HG02885 (cell line): Measurements from ENCODE around the gene MPP4.

Source experiments
- ATAC-seq: cut with Tn5 transposase; IDR thresholded peaks from one replicate; pipeline ENCODE4 v1.9.1; 2021; ENCODE audit warnings: mild to moderate bottlenecking; ENCODE audit not compliant: unreplicated experiment, poor library complexity

MPP4 gene

GRCh38 chr2:201698588-201699226 is at the start of gene MPP4:
MPP4 (minus strand) TSS chr2:201698644; CDS start chr2:201693954, 4,690 bp downstream.
- no peak for ATAC-seq

GRCh38 chr2:201746551-201746950 is 48.1 kb upstream of the MPP4 start:
- no peak for ATAC-seq

- no peak for ATAC-seq
Measured at GRCh38 chr2:201735486-201735885, 37.0 kb upstream of the MPP4 start.

GRCh38 chr2:201734111-201734510 is 35.7 kb upstream of the MPP4 start:
- no peak for ATAC-seq

GRCh38 chr2:201733544-201733943 is 35.1 kb upstream of the MPP4 start:
- no peak for ATAC-seq

GRCh38 chr2:201730651-201731285 is 32.3 kb upstream of the MPP4 start:
- ATAC-seq: no peak

GRCh38 chr2:201715459-201715858 is 17.0 kb upstream of the MPP4 start:
- ATAC-seq: no peak

GRCh38 chr2:201712726-201713125 is 14.3 kb upstream of the MPP4 start:
- ATAC-seq: no peak

- ATAC-seq: no peak
Measured at GRCh38 chr2:201709747-201710146, 11.3 kb upstream of the MPP4 start.

- ATAC-seq: no peak
Measured at GRCh38 chr2:201709049-201709448, 10.6 kb upstream of the MPP4 start.

- ATAC-seq: no peak
Measured at GRCh38 chr2:201707753-201708152, 9.3 kb upstream of the MPP4 start.

- no peak for ATAC-seq
Measured at GRCh38 chr2:201707142-201707541, 8.7 kb upstream of the MPP4 start.

GRCh38 chr2:201704536-201704935 is 6.1 kb upstream of the MPP4 start:
- ATAC-seq: no peak

- ATAC-seq: no peak
Measured at GRCh38 chr2:201701646-201702045, 3.2 kb upstream of the MPP4 start.

- no peak for ATAC-seq
Measured at GRCh38 chr2:201699416-201699815, 972 bp upstream of the MPP4 start.

GRCh38 chr2:201697899-201698298 is 545 bp downstream of the MPP4 start:
- ATAC-seq: no peak

- ATAC-seq: no peak
Measured at GRCh38 chr2:201696151-201696659, 2.2 kb downstream of the MPP4 start.

- ATAC-seq: no peak
Measured at GRCh38 chr2:201685156-201685555, 13.3 kb downstream of the MPP4 start.

GRCh38 chr2:201680743-201681142 is 17.7 kb downstream of the MPP4 start:
- ATAC-seq: no peak

GRCh38 chr2:201678401-201678800 is 20.0 kb downstream of the MPP4 start:
- ATAC-seq: no peak

GRCh38 chr2:201675454-201675853 is 23.0 kb downstream of the MPP4 start:
- no peak for ATAC-seq

- ATAC-seq: no peak
Measured at GRCh38 chr2:201674794-201675193, 23.6 kb downstream of the MPP4 start.
